GM19239 (cell line): ENCODE data around the gene PRSS27.
A peak's percentile ranks its signal among the peaks of the same experiment; 100 is the strongest.
"Not testable (repeated sequence)": the region's sequence is repeated elsewhere in the genome, so short reads cannot be mapped to it uniquely, and the experiment has no call there.

Experiments
- DNase-seq: peaks from one replicate; pipeline ENCODE4 v3.0.0; 2011; ENCODE audit warnings: low spot score; ENCODE audit not compliant: insufficient read length
- FAIRE-seq: peaks from 2 replicates; lab custom pipeline; 2011; peaks lifted over from hg19 to GRCh38; lab: Jason Lieb, UNC

PRSS27 gene

DNA sequence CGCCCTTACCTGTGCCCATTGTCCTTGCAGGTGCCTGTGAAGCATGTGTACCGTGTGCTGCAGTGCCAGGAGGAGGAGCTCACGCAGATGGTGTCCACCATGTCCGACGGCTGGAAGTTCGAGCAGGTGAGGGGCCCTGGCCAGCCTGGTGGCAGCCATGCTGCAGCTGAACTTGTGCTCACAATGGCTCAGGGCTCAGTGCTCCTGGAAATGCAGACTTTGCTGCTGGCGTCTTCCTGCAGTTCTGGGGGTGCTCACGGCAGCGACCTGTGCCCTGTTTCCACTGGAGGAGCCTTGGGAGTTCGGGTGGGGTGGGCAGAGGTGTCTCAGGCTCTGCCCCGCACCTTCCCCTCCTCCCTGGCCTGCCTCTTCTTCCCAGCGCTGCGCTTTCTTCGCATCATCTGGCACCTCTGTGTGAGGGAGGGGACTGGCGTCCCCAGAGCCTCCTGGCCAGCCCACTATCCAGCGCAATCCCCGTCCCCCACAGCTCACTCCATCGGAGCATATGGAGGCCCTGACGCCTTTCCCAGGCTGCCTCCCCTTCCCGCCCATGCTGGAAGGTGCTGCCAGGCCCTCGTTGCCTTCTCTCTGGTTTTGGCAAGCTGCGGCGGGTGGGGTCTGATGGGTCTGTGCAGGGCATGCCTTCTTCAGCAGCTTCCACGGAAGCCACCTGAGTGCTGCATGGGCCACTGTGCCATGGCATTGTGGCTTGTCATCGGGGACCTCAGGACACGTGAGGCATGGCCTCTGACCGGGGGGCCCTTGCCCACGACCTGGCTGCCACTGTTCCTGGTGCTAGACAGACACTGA is 20.0 kb downstream of the PRSS27 start:
- DNase-seq (no peak), FAIRE-seq (no peak)

DNA sequence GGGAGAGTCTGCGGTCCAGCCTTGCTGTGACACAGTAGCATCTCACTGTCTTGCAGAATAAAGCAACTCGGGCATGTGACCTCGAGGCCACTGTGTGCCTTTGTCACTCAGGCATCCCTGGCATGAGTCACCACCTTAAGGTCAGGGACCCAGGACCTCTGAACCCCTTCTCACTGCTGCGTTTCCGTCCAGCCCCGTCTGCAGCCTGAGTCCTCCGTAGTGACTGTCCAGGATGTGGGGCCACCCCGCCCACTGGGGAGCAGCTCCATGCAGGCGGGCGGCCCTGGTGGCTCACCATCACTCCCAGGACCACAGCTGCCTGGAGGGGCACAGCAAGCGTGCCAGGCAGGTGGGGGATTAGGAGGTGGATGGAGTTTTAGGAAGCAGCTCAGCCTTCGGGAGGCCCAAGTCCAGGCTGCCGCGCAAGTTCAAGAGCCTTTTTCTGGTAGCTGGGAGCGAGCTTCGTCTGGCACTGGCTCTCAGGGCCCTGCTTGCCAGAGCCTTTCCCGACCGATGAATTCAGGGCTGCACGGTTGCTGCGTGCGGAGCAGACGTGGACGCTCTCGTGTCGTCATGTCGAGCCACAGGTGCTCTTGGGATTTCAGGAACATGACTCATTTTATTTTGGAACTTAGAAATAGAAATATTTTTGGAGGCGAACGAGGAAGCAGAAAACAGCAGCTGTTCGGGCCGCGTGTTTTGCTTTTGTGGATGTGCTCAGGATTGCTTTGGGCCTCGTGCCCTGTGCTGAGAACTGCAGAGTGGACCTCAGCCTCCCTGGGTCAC is 20.9 kb downstream of the PRSS27 start:
- FAIRE-seq (no peak), DNase-seq (no peak)

DNA sequence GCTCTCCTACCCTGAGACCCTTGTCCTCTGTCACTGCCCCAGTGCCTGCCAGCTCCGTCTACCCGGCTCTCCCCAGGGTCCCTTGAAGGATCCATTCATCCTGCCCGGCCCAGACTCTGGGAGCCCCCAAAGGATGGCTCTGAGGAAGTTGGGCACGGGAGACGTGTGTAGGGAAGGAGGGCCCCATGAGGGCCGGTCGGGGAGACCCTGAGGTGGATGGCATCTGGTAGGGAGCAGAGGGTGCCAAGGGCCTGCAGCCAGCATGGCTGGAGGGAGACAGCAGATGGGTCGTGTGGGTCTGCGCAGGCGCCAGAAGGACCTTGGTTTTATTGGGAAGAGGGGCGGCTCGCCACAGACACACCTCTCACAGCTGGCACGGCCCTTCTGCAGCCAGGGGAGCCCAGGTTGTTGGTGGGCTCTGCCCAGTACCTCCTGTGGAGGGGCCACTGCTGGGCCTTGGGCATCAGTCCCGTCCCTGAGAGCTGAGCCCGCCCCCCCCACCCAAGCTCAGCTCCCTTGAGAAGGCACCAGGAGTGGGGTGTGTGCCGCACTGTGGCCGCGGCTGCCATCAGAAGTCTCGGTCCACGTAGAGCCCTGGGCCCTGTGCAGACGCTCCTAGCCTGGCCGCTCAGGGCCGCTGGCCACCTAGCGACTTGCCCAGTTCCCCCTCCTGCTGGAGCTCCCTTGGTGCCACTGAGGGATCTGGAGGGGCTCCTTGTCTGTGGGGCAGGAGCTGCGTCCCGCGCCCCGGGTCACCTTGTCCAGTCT is 21.7 kb downstream of the PRSS27 start:
- DNase-seq (no peak), FAIRE-seq (no peak)

DNA sequence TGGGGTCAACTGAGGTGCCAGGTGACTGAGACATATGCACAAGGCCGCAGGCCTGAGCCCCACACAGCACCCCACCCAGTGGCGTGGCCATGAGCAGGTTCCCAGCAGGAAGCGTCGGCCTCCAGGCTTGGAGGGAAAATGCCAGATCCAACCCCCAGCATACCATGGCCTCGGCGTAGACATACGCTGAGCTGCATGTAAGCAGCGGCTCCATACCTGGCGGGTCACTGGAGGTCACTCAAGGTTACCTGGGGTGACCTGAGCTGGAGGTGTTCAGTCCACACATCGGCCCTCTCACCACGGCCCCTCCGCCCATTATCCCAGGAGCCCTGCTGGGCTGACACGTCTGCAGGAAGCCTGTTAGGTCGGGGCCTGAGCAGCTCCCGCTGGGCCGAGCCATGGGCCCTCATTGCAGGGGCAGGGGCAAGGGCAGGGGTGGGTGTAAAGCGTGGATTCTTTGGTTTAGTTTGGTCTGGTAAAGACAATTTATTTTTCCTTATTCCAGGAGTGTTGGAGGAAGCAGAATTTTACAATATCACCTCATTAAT is 22.5 kb downstream of the PRSS27 start:
- FAIRE-seq (no peak), DNase-seq (no peak)

DNA sequence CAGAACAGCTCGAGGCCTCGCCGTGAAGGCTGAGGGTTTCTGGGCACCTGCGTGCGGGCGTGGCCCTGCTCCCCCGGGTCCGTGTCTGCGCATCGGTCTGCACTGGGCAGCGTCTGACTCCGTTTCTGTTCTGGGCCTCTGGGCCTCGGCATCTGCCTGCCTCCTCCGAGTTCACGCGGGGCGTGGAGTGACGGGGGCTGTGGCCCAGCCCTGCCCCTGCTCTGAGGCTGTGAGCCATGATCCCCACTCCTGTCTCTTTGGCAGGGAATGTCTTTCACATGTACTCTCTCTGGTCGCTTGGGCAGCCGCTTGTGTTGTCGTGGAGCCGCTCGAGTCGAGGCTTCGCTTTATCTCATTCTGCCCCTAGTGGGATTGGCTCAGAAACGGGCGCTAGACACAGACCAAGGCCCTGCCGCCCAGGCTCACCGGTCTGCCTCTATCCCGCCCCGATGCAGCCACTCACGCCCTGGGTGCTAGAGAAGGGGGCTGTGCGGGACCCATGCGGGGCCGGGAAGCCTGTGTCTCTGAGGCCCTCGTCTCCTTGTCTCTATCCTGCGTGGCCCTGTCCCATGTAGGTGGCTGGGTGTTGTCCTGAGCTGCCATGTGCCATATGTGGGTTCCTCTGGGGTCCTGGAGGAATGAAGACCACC is 23.3 kb downstream of the PRSS27 start:
- not testable (repeated sequence) for FAIRE-seq, DNase-seq

DNA sequence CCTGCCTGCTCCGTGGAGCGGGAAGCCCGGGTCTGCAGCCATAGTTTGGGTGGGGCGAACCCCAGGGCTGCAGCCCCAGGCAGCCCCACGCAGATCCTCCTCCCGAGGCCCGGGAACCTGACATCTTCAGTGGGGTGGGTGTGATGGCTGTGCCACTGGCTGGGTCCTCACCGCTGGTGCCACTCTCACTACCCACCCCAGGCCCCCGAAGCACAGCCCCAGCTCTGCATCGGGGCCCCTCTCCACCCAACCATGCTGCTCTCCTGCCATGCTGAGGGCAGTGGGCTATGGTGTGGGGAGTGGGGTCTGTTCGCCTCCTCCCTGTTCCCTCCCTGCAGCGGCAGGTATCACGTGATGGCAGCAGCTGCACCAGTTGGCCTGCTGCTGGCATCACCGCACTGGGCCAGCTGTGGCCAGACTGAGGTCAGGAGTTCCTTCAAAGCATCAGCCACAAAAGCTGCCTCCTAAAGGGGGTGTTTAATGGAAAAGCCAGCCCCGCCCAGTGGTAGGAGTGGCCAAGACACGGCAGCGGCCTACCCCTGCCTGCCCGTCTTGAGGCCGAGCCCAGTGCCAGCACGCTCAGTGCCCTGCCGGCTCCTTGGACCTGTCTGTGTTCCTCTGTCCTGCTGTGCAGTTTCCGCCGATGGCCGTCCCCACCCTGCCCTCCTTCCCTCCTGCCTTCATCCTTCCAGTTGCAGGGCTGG is 26.9 kb downstream of the PRSS27 start:
- no peak for FAIRE-seq

DNA sequence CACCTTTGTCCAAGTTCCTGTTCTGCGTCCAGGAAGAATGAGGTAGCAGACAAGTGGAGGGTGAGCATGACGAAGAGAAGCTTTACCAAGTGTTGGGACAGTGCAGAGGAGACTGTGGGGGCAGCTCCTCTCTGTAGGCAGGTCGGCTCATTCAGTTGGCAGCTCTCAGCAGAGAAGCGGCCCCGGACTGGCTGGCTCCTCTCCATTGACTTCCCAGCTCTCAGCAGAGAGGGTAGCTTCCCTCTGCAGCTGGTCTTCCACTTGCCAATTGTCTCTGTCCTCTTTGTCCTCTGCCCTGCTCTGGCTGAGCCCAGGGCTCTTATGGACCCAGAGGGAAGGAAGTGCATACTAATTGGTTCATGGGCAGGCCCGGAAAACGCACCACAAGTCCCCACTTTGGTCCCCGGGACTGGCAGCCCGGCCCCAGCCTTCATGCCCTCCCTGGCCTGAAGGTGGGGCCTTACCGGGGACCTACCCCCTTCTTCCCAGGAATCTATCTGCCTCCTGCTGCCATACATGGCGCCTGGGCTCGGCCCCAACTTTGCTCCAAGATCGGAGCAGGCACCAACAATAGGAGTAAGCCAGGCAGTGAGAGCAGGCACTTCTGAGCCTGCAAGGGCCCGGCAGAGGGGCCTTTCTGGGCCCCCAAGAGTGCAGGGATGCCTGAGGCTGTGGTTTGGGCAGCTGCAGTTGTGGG is 27.6 kb downstream of the PRSS27 start:
- DNase-seq (no peak), FAIRE-seq (no peak)

More for the DNA sequence above, 26.9 kb downstream of the PRSS27 start:
- no peak for DNase-seq

DNA sequence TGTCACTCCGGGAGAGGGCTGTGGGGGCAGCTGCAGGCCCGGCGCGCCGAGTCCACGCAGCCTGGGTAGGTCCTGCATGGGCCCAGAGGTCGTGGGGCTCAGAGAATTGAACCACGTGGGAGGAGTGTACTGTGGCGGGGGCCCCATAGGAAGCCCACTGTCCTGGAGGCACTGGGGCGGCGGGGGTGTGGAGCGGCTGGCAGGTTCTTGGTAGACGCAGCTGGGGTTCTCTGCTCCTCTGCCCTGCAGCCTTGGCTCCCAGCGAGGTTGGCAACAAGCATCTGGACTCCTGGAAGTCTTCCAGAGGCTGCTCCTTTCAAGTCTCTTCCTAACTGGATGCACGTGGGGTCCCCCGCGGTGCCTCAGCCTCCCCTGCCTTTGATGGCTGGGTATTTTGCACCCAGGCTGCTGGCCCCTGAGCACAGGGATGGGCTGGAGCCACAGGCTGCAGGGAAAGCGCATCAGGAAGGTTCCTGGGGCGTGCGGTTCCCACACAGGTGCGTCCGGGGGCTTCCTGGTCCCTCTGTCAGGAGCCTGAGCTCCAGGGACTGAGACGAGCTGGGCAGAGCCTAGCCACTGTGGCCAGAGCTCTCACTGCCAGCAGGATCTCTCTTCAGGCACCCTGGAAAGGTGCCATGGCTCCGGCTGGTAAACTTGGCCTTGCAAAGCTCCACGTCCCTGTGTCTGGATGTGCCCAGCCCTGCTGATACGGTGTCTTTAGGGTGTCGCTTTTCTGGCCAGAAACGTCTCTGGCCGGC is 28.4 kb downstream of the PRSS27 start:
- FAIRE-seq (no peak), DNase-seq (no peak)

DNA sequence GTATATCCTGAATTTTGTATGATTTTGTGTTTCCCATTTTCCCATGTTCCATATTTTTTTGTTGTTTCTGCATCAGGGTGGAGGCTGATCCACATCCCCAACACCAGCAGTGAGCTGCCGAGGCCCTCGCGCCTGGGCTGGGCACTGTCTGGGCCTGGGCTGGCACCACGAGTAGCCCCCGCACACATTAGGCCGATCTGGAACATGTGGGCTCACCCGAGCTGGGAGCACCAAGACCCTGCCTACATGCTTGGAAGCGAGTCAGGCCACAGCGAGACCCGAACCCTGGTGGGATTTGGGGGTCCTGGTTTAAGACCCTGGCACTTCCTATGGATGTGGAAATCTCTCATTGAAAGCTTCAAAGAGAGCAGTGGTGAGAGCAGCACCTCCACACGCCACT is 29.2 kb downstream of the PRSS27 start:
- DNase-seq (no peak), FAIRE-seq (no peak)

DNA sequence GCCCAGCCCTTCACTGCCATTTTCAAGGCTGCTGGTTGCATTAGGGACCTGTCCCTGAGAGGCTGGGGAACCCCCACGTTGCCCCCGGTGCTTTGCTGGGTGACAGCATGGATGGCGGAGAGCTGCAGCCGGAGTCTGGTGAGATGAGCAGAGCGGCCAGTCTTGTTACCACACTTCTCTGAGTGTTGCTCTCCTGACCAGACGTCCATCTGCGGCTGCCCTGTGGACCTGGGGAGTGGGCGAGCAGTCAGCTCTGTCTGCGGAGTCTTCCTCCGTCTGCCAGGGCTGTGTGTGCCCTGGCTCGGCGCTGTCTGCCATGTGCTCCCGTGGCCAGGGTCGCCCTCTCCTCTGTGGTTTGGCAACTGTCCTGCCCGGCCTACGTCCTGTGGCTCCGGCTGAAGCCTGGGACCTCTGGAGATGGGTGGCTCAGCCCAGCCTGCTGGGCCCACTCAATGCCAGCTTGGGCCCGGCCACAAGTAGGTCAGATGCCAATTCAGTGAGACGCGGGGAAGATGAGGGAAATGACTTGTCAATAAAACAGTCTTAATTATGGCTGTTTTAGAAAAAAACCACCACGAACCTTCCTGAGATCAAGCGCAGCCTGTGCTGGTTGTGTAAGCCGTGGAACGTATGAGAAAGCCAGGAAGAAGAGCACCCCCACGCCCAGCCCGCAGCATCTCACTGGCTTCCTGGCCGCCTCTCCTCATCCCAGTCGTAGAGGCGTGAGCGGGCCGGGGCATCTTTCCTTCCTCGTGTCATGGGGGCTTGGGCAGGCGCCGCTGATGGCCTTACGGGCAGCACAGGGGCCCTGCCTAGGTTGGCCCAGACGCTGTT is 29.8 kb downstream of the PRSS27 start:
- DNase-seq (no peak), FAIRE-seq (no peak)

DNA sequence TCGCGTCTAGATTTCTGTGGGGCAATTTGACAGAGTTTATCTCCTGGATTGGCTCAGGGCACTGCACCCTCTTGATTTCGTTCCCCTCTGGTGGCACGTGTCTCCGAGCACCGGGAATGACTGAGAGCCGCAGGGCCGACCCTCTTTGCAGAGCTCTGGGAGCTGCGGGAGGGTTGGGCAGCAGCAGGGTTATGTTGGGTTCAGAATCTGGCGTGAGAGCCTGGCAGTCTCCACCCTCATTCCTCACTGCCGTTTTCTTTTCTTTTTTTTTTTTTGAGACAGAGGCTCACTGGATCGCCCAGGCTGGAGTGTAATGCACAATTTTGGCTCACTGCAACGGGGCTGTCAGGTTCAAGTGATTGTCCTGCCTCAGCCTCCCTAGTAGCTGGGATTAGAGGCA is 30.6 kb downstream of the PRSS27 start:
- not testable (repeated sequence) for DNase-seq, FAIRE-seq

DNA sequence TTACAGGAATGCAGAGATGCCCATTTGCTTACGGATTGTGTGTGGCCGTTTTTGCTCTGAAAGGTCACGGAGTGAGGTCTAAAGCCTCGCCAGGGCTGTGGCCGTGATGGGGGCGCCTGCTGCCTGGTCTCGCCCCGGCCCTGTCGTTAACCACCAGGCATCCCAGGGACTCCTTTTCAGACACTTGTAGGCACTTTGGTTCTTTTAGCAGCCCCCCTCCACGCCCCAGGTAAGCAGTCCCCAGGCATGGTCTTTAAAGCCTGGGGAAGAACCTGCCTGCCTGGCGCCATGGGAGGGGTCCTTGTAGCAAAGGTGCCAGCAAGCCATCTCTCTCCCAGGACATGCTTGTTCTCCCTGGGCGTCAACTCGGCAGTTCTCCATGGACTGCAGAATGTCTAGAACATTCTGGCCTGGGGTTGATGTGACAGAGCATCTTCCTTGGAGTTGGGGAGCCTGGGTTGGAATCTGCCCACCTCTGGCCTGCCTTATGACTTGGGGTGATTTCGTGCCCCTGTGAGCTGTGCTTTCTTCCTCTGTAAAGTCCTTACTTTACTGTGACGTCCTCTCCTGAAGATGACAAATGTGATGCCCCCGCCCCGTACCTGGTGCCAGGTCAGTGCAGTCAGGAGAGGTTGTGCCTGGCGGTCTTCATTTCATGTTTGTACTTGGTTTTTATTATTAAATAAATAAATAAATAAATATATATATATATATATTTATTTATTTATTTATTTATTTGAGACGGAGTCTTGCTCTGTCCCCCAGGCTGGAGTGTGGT is 32.3 kb downstream of the PRSS27 start:
- FAIRE-seq (no peak), DNase-seq (no peak)

DNA sequence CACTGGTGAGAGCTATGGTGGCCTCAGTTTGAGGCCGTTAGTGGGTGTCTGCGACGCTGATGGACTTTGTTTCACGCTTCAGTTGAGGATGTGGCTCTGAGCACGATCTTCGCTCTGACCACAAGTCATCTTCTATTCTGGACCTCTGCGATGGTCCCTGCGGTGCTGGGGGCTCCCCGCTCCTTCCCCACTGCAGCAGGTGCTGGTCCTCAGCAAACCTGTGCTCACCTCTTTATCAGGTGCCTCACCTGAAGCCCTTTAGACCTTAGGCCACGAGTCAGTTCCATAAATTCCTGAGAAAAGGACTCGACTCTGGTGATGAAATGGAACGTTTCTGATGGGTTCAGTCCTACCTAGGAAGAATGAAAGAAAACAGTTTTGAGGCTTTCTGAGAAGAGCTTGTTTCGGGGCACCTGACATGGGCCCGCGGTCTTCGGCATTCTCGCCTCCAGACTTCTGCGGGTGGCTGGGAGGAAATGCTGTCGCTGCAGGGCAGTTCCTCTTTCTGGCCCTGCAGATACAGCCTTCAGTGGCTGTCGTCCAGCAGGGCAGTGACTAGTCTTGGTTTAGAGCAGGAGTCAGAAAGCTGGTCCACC is 33.0 kb downstream of the PRSS27 start:
- DNase-seq (peak; percentile 95), FAIRE-seq (no peak)

DNA sequence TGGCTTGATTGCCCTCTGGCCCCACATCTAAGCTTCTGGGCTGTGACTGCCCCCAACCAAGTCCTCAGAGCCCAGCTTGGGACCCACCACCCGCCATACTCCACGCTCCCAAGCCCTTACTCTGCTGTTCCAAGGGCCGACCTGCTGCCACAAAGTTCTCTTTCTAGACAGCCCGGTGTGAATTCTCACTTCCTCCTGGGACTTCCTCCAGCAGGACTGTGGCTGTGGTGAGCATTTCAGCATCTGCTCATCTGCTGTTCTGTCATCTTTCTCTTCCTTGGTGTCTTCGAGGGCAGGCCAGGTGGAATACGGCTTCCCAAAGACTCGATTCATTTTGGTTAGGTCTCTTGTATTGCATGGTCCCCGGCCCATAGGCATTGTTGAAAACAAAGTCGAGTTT is 33.9 kb downstream of the PRSS27 start:
- not testable (repeated sequence) for DNase-seq
- peak; percentile 99 for FAIRE-seq

DNA sequence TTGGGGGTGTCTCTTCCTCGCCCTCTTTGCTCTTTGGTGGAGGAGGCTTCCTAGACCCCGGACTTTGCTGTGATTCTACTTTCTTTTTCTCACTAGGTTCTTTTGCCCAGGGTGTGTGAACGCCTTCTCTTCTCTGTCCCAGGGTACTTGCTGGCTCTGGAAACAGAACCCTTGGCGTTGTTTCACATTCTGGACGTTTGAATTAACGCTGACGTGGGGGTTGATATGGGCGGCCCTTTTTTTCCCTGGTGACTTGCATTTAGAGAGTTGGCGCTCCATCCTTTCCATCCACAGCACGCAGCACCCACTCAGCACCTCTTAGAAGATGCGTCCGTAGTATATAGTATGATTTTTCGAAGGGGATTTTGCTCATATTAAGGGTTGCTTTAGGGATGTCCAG is 37.0 kb downstream of the PRSS27 start:
- FAIRE-seq, DNase-seq: not testable (repeated sequence)
